ENCODE results near the gene MICALL2. TPM values are rescaled to one million over a fixed set of nuclear protein-coding genes. Genes with fewer than 3 reads are reported as not detected.

MICALL2 gene
- total RNA-seq, 1 donor from 2014 or later: 18.9 TPM

DNA sequence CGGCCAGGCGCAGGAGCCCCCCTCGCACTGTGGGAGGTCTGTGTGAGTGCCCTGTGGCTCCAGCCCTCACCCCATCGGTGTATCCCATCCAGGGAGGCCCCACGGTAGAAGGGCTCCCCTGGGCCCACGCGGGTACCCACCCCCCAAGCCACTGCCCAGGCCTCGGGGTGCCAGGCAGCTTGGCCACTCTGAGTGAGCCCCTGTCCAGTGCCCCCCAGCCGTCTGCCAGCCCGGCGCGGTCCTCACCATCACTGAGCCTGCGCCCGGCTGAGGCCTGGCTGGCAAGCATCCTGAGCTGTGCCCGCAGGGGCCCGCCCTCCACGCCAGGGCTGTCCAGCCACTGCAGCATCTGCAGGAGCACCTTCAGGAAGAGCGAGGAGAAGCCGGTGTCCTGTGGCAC is 19.2 kb upstream of the MICALL2 start:
- H3K27ac Mint-ChIP-seq: no peak overlapping the region
- DNase-seq (ENCODE audit: low spot score in 2 of 2, unreplicated experiment in 2 of 2): no peak
- TF ChIP-seq, protein P1, sequence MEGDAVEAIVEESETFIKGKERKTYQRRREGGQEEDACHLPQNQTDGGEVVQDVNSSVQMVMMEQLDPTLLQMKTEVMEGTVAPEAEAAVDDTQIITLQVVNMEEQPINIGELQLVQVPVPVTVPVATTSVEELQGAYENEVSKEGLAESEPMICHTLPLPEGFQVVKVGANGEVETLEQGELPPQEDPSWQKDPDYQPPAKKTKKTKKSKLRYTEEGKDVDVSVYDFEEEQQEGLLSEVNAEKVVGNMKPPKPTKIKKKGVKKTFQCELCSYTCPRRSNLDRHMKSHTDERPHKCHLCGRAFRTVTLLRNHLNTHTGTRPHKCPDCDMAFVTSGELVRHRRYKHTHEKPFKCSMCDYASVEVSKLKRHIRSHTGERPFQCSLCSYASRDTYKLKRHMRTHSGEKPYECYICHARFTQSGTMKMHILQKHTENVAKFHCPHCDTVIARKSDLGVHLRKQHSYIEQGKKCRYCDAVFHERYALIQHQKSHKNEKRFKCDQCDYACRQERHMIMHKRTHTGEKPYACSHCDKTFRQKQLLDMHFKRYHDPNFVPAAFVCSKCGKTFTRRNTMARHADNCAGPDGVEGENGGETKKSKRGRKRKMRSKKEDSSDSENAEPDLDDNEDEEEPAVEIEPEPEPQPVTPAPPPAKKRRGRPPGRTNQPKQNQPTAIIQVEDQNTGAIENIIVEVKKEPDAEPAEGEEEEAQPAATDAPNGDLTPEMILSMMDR (IDR thresholded peaks at IDR 0.05; ENCODE audit: unreplicated experiment): no peak
- no peak overlapping the region for H3K4me3 Mint-ChIP-seq
- no peaks in the 10 kb centered on the region for H3K27me3 Mint-ChIP-seq (ENCODE audit: low read depth)
- no peaks in the 10 kb centered on the region for H3K4me1 Mint-ChIP-seq
- peaks cover 7% of the 10 kb centered on the region for H3K36me3 Mint-ChIP-seq
- no peaks in the 10 kb centered on the region for H3K9me3 Mint-ChIP-seq

DNA sequence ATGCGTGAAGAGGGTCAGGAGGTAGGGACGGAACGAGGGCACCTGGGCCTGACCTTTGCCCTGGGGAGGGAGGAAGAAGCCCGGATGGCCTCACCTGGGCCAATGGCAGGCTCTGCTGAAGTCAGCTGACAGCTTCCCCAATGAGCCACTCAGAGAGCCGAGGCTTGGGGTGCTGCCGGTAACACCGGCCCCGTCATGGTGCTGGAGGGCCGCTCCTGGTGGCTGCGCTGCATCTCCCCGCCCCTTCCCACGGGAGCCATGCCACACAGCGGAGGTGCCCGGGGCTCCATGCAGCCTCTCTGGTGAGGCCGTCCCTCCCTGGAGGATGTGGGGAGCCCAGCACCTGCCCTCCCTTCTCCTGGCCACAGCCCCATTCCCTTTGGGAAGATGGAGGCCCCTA is 17.6 kb upstream of the MICALL2 start:
- no peak overlapping the region for H3K4me3 Mint-ChIP-seq
- H3K27ac Mint-ChIP-seq: no peak overlapping the region
- DNase-seq (ENCODE audit: low spot score in 2 of 2, unreplicated experiment in 2 of 2): no peak
- H3K27me3 Mint-ChIP-seq (ENCODE audit: low read depth): no peaks in the 10 kb centered on the region
- H3K36me3 Mint-ChIP-seq: peaks cover 2% of the 10 kb centered on the region
- H3K4me1 Mint-ChIP-seq: no peaks in the 10 kb centered on the region
- H3K9me3 Mint-ChIP-seq: no peaks in the 10 kb centered on the region
- TF ChIP-seq, protein P1 (IDR thresholded peaks at IDR 0.05; ENCODE audit: unreplicated experiment): no peak

DNA sequence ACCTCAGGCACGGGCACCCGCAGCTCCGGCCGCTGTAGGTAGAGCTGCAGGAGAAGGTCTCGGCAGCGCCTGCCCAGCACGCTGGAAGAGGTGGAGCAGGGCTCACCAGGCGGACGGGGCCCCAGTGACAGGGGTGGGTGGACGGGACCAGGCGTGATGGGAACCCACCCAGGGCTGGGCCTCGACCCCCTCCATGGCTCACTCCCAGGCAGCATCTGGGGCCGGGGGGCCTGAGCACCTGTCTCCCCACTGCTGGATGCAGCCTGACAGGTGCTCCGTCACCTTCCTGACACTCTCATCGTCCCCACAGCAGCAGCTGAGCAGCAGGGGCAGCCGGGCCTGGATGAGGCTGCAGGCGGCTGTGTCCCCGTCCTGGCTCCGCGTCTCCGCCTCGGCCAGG is 16.7 kb upstream of the MICALL2 start:
- TF ChIP-seq, protein P1 (IDR thresholded peaks at IDR 0.05; ENCODE audit: unreplicated experiment): no peak
- no peaks in the 10 kb centered on the region for H3K9me3 Mint-ChIP-seq
- no peak for DNase-seq (ENCODE audit: low spot score in 2 of 2, unreplicated experiment in 2 of 2)
- no peak overlapping the region for H3K27ac Mint-ChIP-seq
- no peaks in the 10 kb centered on the region for H3K4me1 Mint-ChIP-seq
- H3K36me3 Mint-ChIP-seq: peaks cover 2% of the 10 kb centered on the region
- no peak overlapping the region for H3K4me3 Mint-ChIP-seq
- H3K27me3 Mint-ChIP-seq (ENCODE audit: low read depth): no peaks in the 10 kb centered on the region

DNA sequence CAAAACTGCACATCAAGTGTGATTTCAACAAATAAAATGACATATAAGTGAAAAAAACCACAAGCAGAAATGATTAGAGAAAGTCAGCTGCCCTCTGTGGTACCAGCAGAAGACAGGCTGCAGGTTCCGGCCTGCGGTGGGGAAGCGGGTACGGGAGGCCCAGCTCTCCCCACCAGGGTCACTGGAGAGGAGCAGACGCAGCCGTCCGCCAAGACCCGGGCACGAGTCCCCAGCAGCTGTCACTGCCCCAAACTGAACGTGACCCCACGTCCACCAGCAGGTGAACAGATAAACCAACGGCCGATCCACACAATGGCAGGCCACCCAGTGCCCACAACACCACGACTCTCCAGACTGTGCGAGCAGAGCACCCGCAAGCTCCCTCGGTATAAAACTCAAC is 16.1 kb upstream of the MICALL2 start:
- TF ChIP-seq, protein P1 (IDR thresholded peaks at IDR 0.05; ENCODE audit: unreplicated experiment): no peak
- Mint-ChIP-seq H3K4me1 (no peaks in the 10 kb centered on the region), H3K4me3 (no peak overlapping the region), H3K27me3 (ENCODE audit: low read depth) (no peaks in the 10 kb centered on the region), H3K36me3 (peaks cover 2% of the 10 kb centered on the region), H3K9me3 (no peaks in the 10 kb centered on the region), H3K27ac (no peak overlapping the region)
- no peak for DNase-seq (ENCODE audit: low spot score in 2 of 2, unreplicated experiment in 2 of 2)

DNA sequence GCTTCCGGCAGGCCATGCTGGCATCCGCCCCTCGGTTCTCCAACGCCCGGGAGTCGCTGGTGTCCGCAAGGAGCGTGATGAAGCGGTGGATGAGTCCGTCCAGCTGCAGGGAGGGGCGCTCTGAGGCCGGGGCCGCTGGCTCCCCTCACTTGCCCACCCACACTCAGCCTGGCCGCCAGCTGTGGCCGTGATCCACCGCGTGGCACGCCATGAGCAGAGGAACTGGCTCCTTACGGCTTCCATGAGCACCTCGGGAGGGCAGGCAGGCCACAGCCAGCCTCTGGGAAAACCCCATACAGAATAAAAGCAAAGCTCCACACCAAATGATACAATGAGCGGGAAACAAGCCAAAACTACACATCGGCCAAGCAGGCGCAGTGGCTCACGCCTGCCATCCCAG is 15.5 kb upstream of the MICALL2 start:
- Mint-ChIP-seq H3K27ac (no peak overlapping the region), H3K4me1 (no peaks in the 10 kb centered on the region), H3K9me3 (no peaks in the 10 kb centered on the region), H3K4me3 (no peak overlapping the region), H3K27me3 (ENCODE audit: low read depth) (no peaks in the 10 kb centered on the region), H3K36me3 (peaks cover 2% of the 10 kb centered on the region)
- TF ChIP-seq, protein P1 (IDR thresholded peaks at IDR 0.05; ENCODE audit: unreplicated experiment): no peak
- no peak for DNase-seq (ENCODE audit: low spot score in 2 of 2, unreplicated experiment in 2 of 2)

DNA sequence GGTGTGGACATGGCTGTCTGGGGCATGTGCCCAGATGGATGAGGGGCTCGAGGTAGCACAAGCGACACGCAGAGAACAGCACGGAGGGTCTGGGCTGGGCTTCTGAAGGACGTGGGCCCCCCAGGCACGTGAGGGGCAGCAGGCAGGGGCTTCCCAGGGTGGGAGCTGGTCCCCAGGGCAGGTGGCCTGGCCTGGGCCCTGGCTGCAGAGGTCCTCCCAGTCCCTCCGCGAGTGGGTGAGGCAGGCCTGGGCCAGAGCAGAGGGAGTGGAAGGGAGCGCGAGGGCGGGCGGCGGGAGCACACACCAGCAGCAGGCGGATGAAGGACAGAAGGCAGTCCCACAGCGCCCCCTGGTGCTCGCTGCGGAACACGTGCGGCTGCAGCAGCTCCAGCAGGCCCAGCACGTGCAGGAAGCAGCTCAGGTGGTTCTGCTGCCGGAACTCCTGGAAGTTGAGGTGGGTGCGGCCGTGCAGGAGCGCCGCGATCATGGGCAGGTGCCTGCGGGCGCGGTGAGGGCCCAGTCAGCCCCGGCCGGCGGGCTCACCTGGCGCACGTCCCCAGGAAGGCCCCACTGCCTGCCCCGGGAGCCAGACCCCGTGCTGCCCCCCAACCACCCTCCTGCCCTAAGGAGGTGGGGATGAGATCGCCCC is 14.7 kb upstream of the MICALL2 start:
- H3K4me1 Mint-ChIP-seq: no peaks in the 10 kb centered on the region
- H3K27me3 Mint-ChIP-seq (ENCODE audit: low read depth): no peaks in the 10 kb centered on the region
- no peak overlapping the region for H3K4me3 Mint-ChIP-seq
- DNase-seq (ENCODE audit: low spot score in 2 of 2, unreplicated experiment in 2 of 2): peak; percentile 84 to 89
- TF ChIP-seq, protein P1 (IDR thresholded peaks at IDR 0.05; ENCODE audit: unreplicated experiment): peak; percentile 96
- peaks cover 2% of the 10 kb centered on the region for H3K36me3 Mint-ChIP-seq
- no peak overlapping the region for H3K27ac Mint-ChIP-seq
- no peaks in the 10 kb centered on the region for H3K9me3 Mint-ChIP-seq
